ENCODE data around the gene SETD1B. TPM values are rescaled to one million over a fixed set of nuclear protein-coding genes. Genes with fewer than 3 reads are reported as not detected.

The SETD1B gene
- total and polyA plus RNA-seq, 2 experiments from 2014 or later: 2.4 to 15.1 TPM

DNA sequence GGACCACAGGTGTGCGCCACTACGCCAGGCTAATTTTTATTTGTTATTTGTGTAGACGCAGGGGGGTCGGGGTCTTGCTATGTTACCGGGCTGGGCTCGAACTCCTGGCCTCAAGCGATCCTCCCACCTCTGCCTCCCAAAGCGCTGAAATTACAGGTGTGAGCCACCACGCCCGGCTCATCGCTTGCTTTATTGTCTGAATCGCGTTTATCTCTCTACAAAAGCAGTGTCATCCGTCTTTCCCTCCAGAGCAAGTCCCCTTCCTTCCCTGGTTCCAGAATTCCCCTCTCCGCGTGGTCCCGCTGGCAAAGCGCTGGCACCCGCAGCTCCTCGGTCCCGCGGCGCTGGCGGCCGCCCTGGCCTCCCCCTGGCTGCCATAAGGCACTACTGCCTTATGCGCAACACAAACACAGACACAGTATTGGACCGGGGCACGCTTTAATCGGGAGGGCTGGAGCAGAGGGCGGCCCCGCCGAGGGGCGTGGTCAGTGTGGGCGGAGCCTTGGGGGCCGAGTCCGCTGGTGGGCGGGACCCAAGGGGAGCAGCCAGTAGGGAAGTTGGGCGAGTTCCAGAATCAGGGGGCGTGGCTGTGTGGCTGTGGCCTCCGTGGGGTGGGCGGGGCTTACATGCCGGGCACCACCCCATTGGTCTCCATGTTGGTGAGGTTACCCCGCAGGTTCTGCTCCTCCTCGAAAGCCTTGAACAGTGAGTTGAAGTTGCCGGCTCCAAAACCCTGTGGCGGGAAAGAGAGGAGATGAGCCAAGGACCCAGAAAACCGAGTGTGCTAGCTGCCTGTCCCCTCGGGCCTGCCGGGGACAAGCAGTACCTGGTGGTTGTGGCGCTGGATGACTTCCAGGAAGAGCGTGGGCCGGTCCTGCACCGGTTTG is 35.5 kb downstream of the SETD1B start:
- H3K4me3 ChIP-seq: peak overlapping the region; percentile 36
- peak; percentile 99 for DNase-seq (ENCODE audit: low read depth in 1 of 2, low spot score in 1 of 2)
- H3K4me1 ChIP-seq (ENCODE audit: low read depth): peaks cover 10% of the 10 kb centered on the region
- no peaks in the 10 kb centered on the region for H3K36me3 ChIP-seq
- TF ChIP-seq, protein P1, sequence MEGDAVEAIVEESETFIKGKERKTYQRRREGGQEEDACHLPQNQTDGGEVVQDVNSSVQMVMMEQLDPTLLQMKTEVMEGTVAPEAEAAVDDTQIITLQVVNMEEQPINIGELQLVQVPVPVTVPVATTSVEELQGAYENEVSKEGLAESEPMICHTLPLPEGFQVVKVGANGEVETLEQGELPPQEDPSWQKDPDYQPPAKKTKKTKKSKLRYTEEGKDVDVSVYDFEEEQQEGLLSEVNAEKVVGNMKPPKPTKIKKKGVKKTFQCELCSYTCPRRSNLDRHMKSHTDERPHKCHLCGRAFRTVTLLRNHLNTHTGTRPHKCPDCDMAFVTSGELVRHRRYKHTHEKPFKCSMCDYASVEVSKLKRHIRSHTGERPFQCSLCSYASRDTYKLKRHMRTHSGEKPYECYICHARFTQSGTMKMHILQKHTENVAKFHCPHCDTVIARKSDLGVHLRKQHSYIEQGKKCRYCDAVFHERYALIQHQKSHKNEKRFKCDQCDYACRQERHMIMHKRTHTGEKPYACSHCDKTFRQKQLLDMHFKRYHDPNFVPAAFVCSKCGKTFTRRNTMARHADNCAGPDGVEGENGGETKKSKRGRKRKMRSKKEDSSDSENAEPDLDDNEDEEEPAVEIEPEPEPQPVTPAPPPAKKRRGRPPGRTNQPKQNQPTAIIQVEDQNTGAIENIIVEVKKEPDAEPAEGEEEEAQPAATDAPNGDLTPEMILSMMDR (IDR thresholded peaks at IDR 0.05; ENCODE audit: low read depth, low read length): peak; percentile 38
- no peaks in the 10 kb centered on the region for H3K27me3 ChIP-seq
- H3K27ac ChIP-seq: no peak overlapping the region
- H3K9me3 ChIP-seq (ENCODE audit: low read depth): no peaks in the 10 kb centered on the region

DNA sequence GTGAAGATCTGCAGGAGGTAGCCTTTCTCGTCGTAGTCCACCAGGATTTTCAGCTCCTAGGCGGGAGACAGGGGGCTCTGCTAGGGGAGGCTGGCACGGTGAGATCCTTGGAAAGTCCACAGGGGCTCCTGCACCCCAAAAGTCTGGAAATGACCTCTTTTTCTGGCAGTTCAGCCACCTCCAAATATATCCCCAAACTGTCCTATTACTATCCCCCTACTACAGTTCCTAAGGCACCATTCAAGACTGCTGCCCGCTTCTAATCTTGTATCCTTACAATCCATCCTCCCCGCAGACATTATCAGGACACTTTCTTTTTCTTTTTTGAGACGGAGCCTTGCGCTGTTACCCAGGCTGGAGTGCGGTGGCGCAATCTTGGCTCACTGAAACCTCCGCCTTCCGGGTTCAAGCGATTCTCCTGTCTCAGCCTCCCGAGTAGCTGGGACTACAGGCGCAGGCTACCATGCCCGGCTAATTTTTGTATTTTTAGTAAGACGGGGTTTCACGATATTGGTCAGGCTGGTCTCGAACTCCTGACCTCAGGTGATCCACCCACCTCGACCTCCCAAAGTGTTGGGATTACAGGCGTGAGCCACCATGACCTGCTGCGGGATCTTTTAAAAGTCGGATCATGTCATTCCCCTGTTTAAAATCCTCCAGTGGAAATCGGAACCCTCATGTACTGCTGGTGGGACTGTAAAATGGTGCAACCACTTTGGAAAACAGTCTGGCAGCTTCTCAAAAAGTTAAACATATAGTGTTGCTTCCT is 36.4 kb downstream of the SETD1B start:
- Histone ChIP-seq H3K27me3 (no peaks in the 10 kb centered on the region), H3K4me1 (ENCODE audit: low read depth) (peaks cover 10% of the 10 kb centered on the region), H3K27ac (no peak overlapping the region), H3K36me3 (no peaks in the 10 kb centered on the region), H3K9me3 (ENCODE audit: low read depth) (no peaks in the 10 kb centered on the region), H3K4me3 (peak overlapping the region; percentile 36)
- no peak for DNase-seq (ENCODE audit: low read depth in 1 of 2, low spot score in 1 of 2)
- TF ChIP-seq, protein P1 (IDR thresholded peaks at IDR 0.05; ENCODE audit: low read depth, low read length): no peak

DNA sequence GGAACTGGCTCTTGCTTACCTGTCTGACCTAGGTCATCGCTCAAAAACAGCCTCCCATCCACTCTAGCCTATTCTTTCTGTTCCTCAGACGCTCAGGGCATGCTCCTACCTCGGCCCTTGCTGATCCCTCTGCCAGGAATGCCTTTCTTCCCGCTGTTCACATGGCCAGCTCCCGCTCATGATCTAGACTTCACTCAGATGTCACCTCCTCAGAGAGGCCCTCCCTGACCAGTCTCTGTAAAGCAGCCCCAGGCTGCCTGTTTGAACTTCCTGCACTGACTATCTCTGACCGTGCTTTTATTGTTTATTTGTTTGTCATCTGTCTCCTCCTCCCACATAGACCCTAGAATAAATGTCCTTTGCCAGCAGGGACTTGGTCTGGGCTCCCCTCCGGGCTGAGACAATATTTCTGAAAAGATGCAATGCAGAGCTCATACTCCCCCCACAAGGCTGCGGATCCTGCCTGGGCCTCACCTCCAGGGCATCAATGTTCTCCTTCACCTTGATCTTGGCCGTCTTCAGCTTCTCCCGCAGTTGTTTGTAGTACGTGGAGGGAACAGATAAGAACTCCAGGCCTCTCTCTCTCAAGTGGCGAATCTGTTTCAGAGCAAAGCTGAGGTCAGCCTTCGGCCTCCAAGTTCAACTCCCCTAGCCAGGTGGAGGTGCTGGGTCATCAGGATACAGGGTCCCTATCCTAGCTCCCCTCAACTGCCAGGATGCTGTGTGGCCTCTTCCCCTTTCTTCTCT is 39.6 kb downstream of the SETD1B start:
- Histone ChIP-seq H3K4me3 (no peak overlapping the region), H3K27ac (no peak overlapping the region), H3K36me3 (no peaks in the 10 kb centered on the region), H3K9me3 (ENCODE audit: low read depth) (no peaks in the 10 kb centered on the region), H3K27me3 (no peaks in the 10 kb centered on the region), H3K4me1 (ENCODE audit: low read depth) (peaks cover 10% of the 10 kb centered on the region)
- no peak for DNase-seq (ENCODE audit: low read depth in 1 of 2, low spot score in 1 of 2)
- TF ChIP-seq, protein P1 (IDR thresholded peaks at IDR 0.05; ENCODE audit: low read depth, low read length): no peak

DNA sequence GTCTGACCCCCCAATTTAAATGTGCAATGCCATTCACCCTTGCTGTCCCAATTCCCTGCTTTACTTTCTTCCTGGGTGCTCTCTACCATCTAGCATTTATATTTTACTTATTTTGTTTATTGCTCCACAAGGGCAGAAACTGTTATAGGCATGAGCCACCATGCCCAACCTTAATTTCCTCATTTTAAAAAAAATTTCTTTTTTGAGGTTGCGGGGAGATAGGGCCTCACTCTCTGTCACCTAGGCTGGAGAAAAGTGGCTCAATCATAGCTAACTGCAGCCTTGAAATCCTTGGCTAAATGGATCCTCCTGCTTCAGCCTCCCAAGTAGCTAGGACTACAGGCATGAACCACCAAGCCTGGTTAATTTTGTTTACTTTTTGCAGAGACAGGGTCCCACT is 41.9 kb downstream of the SETD1B start:
- no peaks in the 10 kb centered on the region for H3K36me3 ChIP-seq
- TF ChIP-seq, protein P1 (IDR thresholded peaks at IDR 0.05; ENCODE audit: low read depth, low read length): no peak
- peaks cover 6% of the 10 kb centered on the region for H3K4me1 ChIP-seq (ENCODE audit: low read depth)
- no peak overlapping the region for H3K27ac ChIP-seq
- H3K4me3 ChIP-seq: no peak overlapping the region
- H3K9me3 ChIP-seq (ENCODE audit: low read depth): no peaks in the 10 kb centered on the region
- DNase-seq (ENCODE audit: low read depth in 1 of 2, low spot score in 1 of 2): no peak
- no peaks in the 10 kb centered on the region for H3K27me3 ChIP-seq

DNA sequence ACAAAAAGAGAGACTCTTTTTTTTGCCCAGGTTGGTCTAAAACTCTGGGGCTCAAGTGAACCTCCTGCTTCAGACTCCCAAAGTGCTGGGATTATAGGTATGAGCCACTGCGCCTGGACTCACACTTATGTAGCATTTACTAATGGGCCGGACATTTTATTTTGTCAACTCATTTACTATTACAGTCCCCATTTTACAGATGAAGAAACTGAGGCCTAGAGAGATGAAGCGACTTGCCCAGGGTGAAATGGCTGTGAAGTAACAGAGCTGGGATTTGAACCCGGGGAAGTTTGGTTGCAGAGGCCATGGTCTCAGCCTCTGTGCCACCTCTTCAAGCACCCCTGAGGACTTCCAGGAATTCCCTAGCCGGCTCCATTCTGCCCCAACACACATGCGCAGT is 45.4 kb downstream of the SETD1B start:
- TF ChIP-seq, protein P1 (IDR thresholded peaks at IDR 0.05; ENCODE audit: low read depth, low read length): no peak
- H3K27ac ChIP-seq: no peak overlapping the region
- no peaks in the 10 kb centered on the region for H3K9me3 ChIP-seq (ENCODE audit: low read depth)
- no peaks in the 10 kb centered on the region for H3K36me3 ChIP-seq
- no peaks in the 10 kb centered on the region for H3K4me1 ChIP-seq (ENCODE audit: low read depth)
- no peaks in the 10 kb centered on the region for H3K27me3 ChIP-seq
- no peak for DNase-seq (ENCODE audit: low read depth in 1 of 2, low spot score in 1 of 2)
- no peak overlapping the region for H3K4me3 ChIP-seq
